OCI-LY3 (cell line): Measurements from ENCODE around the gene GNB1.

Source experiments
- CTCF ChIP-seq: fragments of 200-600, 300-600 bp; sonication (generic); IDR thresholded peaks from 2 replicates; pipeline ENCODE4 v1.5.1; 2014; ENCODE audit warnings: antibody characterized with exemption, low read length, low read depth
- EZH2phosphoT487 ChIP-seq: fragments of 200-600 bp; shearing (Covaris generic); IDR thresholded peaks from 2 replicates; pipeline ENCODE4 v1.6.1; 2018; ENCODE audit warnings: antibody characterized with exemption, mixed run types, low read depth

GRCh38 chr1:1921459-1921862 is 30.6 kb upstream of the GNB1 start:
- TF ChIP-seq CTCF, result no peak
- no peak for TF ChIP-seq EZH2phosphoT487
